C1 segment of cervical spinal cord (tissue), 14 donors: ENCODE data around the gene LRRC3B.
"Not testable (repeated sequence)": the region's sequence is repeated elsewhere in the genome, so short reads cannot be mapped to it uniquely, and the experiment has no call there.

Experiments used
- DNase-seq, 14 donors: peaks; one replicate each; lab custom pipeline; 2025; lab: John Stamatoyannopoulos, UW

LRRC3B gene, protein sequence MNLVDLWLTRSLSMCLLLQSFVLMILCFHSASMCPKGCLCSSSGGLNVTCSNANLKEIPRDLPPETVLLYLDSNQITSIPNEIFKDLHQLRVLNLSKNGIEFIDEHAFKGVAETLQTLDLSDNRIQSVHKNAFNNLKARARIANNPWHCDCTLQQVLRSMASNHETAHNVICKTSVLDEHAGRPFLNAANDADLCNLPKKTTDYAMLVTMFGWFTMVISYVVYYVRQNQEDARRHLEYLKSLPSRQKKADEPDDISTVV

GRCh38 chr3:26622621-26623418, at the start of gene LRRC3B:
TSS of gene LRRC3B (plus strand) at chr3:26622772. CDS start at chr3:26709673, 86,901 bp downstream.
- peak in 6 of 14 donors; percentile 26 to 71 (median 44) for DNase-seq

DNA sequence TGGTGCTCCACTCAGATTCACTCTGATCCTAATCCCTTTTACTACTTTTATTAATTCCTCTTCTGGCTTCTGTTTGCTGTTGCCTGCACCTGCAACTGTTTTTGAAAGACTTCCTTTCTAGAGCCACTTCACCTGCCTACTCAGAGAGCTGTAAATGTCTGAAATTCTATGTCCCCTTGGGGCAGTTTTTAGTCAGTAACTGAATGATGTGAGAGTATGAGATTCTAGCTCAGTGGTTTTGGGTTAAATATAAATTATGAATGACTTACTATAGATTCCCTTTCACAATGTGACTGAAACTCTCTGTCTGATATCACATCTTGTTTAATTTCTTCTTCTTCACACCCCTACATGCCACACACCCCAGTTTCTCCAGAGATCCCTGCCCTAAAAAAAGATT, 47.8 kb upstream of the LRRC3B start:
- no peak for DNase-seq

- no peak for DNase-seq
Measured at GRCh38 chr3:26579116-26579515, 43.5 kb upstream of the LRRC3B start.

GRCh38 chr3:26587571-26587970, 35.0 kb upstream of the LRRC3B start:
- no peak for DNase-seq

DNA sequence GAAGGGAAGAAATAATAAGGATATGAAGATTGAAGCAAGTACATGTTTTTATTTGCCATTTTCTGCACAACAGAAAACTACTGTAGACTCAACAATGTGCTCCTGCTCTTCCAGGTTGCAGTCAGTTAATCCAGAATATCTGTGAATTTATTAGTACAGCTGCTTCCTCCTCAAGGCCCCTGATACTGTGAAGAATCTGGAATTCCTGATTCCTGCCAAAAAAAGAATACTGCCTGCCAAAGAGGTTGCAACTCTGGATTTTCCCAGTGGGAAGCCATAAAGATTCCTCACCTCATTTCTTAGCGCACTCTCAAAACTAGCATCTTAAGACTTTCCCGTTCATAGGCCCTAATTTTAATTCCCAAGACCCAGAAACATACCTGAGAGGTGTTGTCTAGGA, 33.6 kb upstream of the LRRC3B start:
- DNase-seq: no peak

- DNase-seq: no peak
Measured at GRCh38 chr3:26589678-26590077, 32.9 kb upstream of the LRRC3B start.

DNA sequence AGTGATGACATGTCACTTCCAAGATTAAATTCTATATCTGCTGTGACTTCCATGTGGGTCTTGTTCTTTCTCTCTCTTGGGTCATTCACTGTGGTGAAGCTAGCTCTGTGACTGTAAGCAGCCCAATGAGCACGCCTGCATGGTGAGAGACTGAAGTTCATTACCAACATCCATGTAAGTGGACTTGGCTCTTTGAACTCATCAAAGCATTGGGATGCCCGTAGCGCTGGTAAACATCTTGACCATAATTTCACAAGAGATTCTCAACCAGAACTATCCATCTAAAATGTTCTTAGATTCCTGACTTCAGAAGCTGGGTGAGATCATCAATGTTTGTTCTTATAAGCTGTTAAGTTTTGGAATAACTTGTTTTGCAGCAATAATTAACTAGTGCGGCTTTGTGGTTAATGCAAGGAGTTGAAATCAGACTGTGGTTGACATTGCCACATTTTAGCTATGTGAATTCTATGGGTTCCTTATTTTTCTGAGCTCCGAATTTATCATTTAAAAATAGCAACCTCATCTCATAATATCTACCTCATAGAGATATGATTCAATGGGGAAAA, 31.6 kb upstream of the LRRC3B start:
- no peak for DNase-seq

GRCh38 chr3:26591926-26592325, 30.6 kb upstream of the LRRC3B start:
- no peak for DNase-seq

GRCh38 chr3:26592451-26592850, 30.1 kb upstream of the LRRC3B start:
- no peak for DNase-seq

DNA sequence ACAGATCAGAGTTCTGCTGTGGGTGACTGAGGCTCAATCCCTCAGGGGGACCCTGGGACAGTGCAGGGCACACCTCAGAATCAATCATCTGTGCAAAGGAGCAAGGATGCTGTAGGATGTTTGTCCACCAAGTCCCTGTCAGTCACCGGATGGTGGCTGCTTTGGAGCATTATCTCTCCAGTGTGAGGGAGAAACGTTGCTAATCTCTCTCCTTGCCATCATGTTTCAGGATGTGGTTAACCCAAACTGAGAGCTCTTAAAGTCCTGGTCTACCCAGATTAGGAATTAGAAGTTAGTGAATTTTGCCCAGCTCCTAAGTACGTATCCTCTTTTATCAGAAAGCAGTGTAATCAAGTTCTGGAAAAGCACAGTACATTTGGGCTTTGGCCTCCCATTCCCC, 26.2 kb upstream of the LRRC3B start:
- DNase-seq: no peak

- DNase-seq: not testable (repeated sequence)
Measured at GRCh38 chr3:26603311-26603710, 19.3 kb upstream of the LRRC3B start.

DNA sequence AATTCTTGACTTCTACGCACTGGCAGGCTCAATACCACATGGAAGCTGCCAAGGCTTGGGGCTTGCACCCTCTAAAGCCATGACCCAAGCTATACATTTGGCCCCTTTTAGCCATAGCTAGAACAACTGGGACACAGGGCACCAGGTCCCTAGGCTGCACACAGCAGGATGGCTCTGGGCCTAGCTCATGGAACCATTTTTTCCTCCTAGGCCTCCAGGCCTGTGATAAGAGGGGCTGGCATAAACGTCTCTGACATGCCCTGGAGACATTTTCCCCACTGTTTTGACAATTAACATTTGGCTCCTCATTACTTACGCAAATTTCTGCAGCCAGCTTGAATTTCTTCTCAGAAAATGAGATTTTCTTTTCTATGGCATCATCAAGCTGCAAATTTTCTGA, 18.8 kb upstream of the LRRC3B start:
- DNase-seq: not testable (repeated sequence)

DNA sequence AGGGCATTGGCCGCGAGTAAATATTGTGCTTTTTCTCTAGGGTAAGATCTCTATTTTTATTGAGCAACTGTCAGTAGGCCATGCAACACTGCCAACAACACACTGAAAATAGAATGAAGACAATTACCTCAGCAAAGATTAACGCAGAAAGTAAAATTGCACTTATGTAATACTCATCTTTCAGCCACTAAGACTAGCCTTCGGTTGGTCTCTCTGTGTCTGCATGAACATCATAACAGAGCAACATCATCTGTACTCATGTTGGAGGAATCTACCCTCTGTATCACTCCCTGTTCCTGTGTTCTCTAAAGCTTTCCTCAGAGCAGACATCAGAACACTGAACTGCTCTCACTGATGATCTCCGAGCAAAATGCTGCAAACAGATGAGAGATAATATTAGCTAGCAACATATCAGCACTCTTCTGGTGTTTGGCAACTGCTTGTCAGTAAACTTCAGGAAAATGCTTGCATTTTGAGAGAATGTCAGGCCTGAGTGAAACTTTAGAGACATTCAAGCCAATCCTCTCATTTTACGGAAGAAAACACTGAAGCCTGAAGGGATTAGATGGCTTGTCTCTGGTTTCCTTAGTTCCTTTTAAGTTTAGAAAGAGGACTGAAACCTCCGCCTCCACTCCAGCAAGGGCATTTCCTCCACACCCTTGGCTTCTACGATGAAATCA, 8.4 kb upstream of the LRRC3B start:
- no peak for DNase-seq

- DNase-seq: peak in 1 of 14 donors; percentile 62
Measured at GRCh38 chr3:26621176-26621575, 1.4 kb upstream of the LRRC3B start.

- DNase-seq: peak in 2 of 14 donors; percentile 8 to 74
Measured at GRCh38 chr3:26621906-26622620, 509 bp upstream of the LRRC3B start.

GRCh38 chr3:26623419-26624208, 1.0 kb downstream of the LRRC3B start:
- DNase-seq: peak in 3 of 14 donors; percentile 39 to 77 (median 40)

GRCh38 chr3:26624209-26624765, 1.7 kb downstream of the LRRC3B start:
- DNase-seq: peak in 3 of 14 donors; percentile 39 to 77 (median 43)

- peak in 3 of 14 donors; percentile 5 to 76 (median 20) for DNase-seq
Measured at GRCh38 chr3:26625187-26625586, 2.6 kb downstream of the LRRC3B start.

- DNase-seq: peak in 1 of 14 donors; percentile 40
Measured at GRCh38 chr3:26627080-26627479, 4.5 kb downstream of the LRRC3B start.

GRCh38 chr3:26628915-26629314, 6.3 kb downstream of the LRRC3B start:
- DNase-seq: no peak
